ENCODE measurements around the gene KIAA0513. TPM values are rescaled to one million over a fixed set of nuclear protein-coding genes. Genes with fewer than 3 reads are reported as not detected.

KIAA0513 gene
- total RNA-seq, 1 experiment from 2014 or later = 7.8 TPM

- TF ChIP-seq NR1H2 (CRISPR knock-in tag; IDR thresholded peaks at IDR 0.05) = no peak
Measured at GRCh38 chr16:85002099-85002541, 25.5 kb upstream of the KIAA0513 start (continued).

GRCh38 chr16:85002608-85003007, 25.0 kb upstream of the KIAA0513 start:
- H3K27ac Mint-ChIP-seq = peak overlapping the region; percentile 75
- no peak overlapping the region for H3K4me3 Mint-ChIP-seq
- CTCF ChIA-PET = interaction anchor here (0.5 to 2.2 kb wide), 3 partner anchors 33 to 112 kb away, joined by 3 to 6 read pairs (median 3); no protein-coding TSS in a partner anchor
- H3K27me3 Mint-ChIP-seq (ENCODE audit: low read depth) = no peaks in the 10 kb centered on the region
- TF ChIP-seq GTF2I (CRISPR knock-in tag; conservative IDR thresholded peaks at IDR 0.05) (no peak), AFF4 (CRISPR knock-in tag; IDR thresholded peaks at IDR 0.05; ENCODE audit: borderline replicate concordance) (no peak), HMGA2 (CRISPR knock-in tag; IDR thresholded peaks at IDR 0.05) (no peak), ZNF396 (CRISPR knock-in tag; IDR thresholded peaks at IDR 0.05; ENCODE audit: borderline replicate concordance) (no peak), JUN (CRISPR knock-in tag; IDR thresholded peaks at IDR 0.05) (no peak), OVOL2 (CRISPR knock-in tag; IDR thresholded peaks at IDR 0.05; ENCODE audit: borderline replicate concordance) (no peak), PRRX2 (CRISPR knock-in tag; IDR thresholded peaks at IDR 0.05) (no peak), ZNF512 (CRISPR knock-in tag; IDR thresholded peaks at IDR 0.05; ENCODE audit: borderline replicate concordance) (no peak), E2F5 (CRISPR knock-in tag; IDR thresholded peaks at IDR 0.05) (no peak), ZNF532 (CRISPR knock-in tag; IDR thresholded peaks at IDR 0.05; ENCODE audit: borderline replicate concordance) (no peak), SMAD3 (CRISPR knock-in tag; IDR thresholded peaks at IDR 0.05; ENCODE audit: borderline replicate concordance) (no peak), FOXK1 (CRISPR knock-in tag; IDR thresholded peaks at IDR 0.05) (no peak), NFYB (CRISPR knock-in tag; conservative IDR thresholded peaks at IDR 0.05; ENCODE audit: low read depth) (no peak), RORB (CRISPR knock-in tag; IDR thresholded peaks at IDR 0.05) (no peak), NR2C2 (CRISPR knock-in tag; IDR thresholded peaks at IDR 0.05) (no peak), ZNF423 (CRISPR knock-in tag; IDR thresholded peaks at IDR 0.05) (no peak), ZNF121 (CRISPR knock-in tag; IDR thresholded peaks at IDR 0.05) (no peak), NFATC4 (CRISPR knock-in tag; IDR thresholded peaks at IDR 0.05) (no peak)
- H3K4me1 Mint-ChIP-seq = peaks cover 32% of the 10 kb centered on the region
- DNase-seq (ENCODE audit: low spot score) (no peak), ATAC-seq (peak; percentile 12; the same call in 1 of the 2 replicates)
- peaks cover 5% of the 10 kb centered on the region for H3K36me3 Mint-ChIP-seq
- H3K9me3 Mint-ChIP-seq = no peaks in the 10 kb centered on the region
- POLR2A ChIA-PET = no interaction called here

All from WTC11 (cell line).